Neural crest cell (in vitro differentiated cells): ENCODE data around the gene GABRR3. TPM values are rescaled to one million over a fixed set of nuclear protein-coding genes. Genes with fewer than 3 reads are reported as not detected.
A peak's percentile ranks its signal among the peaks of the same experiment; 100 is the strongest.

Experiments
- DNase-seq: peaks from one replicate; pipeline ENCODE4 v3.0.0; 2021; ENCODE audit warnings: low read depth, mixed read lengths, low spot score
- H3K27ac Mint-ChIP-seq: one replicate; pipeline ENCODE4 v1.8.0; 2021; ENCODE audit warnings: mild to moderate bottlenecking, mixed read lengths; ENCODE audit not compliant: unreplicated experiment
- H3K27me3 Mint-ChIP-seq: 2 replicates; pipeline ENCODE4 v1.8.0; 2021; ENCODE audit warnings: low read depth, mild to moderate bottlenecking, mixed read lengths
- H3K36me3 Mint-ChIP-seq: 2 replicates; pipeline ENCODE4 v1.8.0; 2021; ENCODE audit warnings: low read depth, mild to moderate bottlenecking, mixed read lengths
- H3K4me1 Mint-ChIP-seq: 2 replicates; pipeline ENCODE4 v1.8.0; 2021; ENCODE audit warnings: mixed read lengths
- H3K4me3 Mint-ChIP-seq: one replicate; pipeline ENCODE4 v1.8.0; 2021; ENCODE audit warnings: mild to moderate bottlenecking, mixed read lengths
- H3K9me3 Mint-ChIP-seq: 2 replicates; pipeline ENCODE4 v1.8.0; 2021; ENCODE audit warnings: mixed read lengths
- CTCF ChIP-seq: fragments of 200-600 bp; sonication (generic); conservative IDR thresholded peaks from 2 replicates; pipeline ENCODE4 v1.5.0; 2021; ENCODE audit warnings: antibody characterized with exemption, mild to moderate bottlenecking
- total RNA-seq: library from RNA; stranded (reverse); gene quantifications from 2 replicates; pipeline ENCODE4 v1.2.1, GENCODE V29; 2021

The GABRR3 gene
- total RNA-seq, 1 donor from 2014 or later = not detected

- no peaks in the 10 kb centered on the region for H3K9me3 Mint-ChIP-seq
- no peak overlapping the region for H3K4me3 Mint-ChIP-seq
- H3K27me3 Mint-ChIP-seq = peaks cover 22% of the 10 kb centered on the region
- no peaks in the 10 kb centered on the region for H3K36me3 Mint-ChIP-seq
- no peak for DNase-seq
- TF ChIP-seq CTCF = no peak
- no peaks in the 10 kb centered on the region for H3K4me1 Mint-ChIP-seq
- H3K27ac Mint-ChIP-seq = peak overlapping the region; percentile 59
These were observed 2.2 kb downstream of the GABRR3 start for GRCh38 chr3:98032904-98033303.

DNA sequence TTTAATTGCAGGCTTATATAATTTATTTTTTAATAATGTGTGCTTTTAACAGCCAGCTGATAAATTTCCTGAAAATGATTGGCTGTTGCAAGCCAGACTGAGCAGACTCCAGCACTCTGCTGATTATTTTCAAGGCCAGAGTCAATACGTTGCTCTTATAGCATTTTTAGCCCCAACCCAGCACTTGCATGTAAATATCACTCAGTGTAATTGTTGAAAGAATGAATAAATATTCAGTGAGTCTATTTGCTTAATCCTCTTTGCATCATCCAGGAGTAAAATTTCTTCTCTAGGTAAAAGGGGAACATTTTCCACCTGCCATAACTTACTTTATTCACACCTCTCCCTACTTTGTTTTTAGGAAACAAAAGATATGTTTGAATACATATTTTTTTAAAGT, 2.9 kb downstream of the GABRR3 start:
- no peak for TF ChIP-seq CTCF
- DNase-seq = no peak
- Mint-ChIP-seq H3K27me3 (peaks cover 17% of the 10 kb centered on the region), H3K4me3 (no peak overlapping the region), H3K36me3 (no peaks in the 10 kb centered on the region), H3K9me3 (no peaks in the 10 kb centered on the region), H3K4me1 (no peaks in the 10 kb centered on the region), H3K27ac (no peak overlapping the region)

DNA sequence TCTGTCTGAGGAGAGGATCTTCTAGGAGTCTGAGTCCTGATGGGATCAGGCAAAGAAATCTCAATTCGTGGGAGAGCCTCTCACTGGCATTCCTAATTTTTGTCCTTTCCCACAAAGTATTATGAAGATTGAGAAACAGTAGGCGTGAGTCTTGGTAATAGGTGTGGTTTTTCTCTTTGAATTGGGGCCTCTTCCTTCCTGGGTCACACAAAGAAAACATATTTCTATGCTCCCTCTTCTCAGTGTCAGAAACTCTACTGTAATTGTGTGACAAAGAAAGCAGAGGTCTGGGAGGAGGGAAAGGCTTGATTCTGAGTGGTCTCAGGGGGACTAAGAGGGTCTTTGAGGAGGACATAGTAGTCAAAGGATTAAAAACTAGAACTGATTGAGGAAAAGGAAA, 6.0 kb downstream of the GABRR3 start:
- no peaks in the 10 kb centered on the region for H3K4me1 Mint-ChIP-seq
- peaks cover 7% of the 10 kb centered on the region for H3K27me3 Mint-ChIP-seq
- H3K4me3 Mint-ChIP-seq = no peak overlapping the region
- no peaks in the 10 kb centered on the region for H3K9me3 Mint-ChIP-seq
- no peak for TF ChIP-seq CTCF
- DNase-seq = no peak
- H3K36me3 Mint-ChIP-seq = no peaks in the 10 kb centered on the region
- H3K27ac Mint-ChIP-seq = no peak overlapping the region

DNA sequence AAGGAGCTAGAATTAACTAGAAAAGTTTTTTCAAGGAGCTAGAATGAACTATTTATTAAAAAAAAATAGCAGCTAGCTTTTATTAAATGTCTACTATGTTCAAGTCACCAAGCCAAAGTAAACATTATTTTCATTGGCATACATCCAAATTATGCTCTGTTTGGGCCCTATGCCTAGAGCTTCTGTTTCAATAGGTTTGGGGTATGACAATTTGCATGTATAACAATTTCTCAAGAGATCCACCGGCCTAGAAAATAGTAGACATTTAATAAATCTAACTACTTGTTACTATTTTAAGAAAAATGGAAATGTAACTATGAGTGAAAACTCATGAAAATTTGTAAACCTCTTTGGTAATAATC, 8.0 kb downstream of the GABRR3 start:
- H3K4me1 Mint-ChIP-seq = no peaks in the 10 kb centered on the region
- DNase-seq = no peak
- no peak overlapping the region for H3K4me3 Mint-ChIP-seq
- H3K36me3 Mint-ChIP-seq = no peaks in the 10 kb centered on the region
- no peaks in the 10 kb centered on the region for H3K9me3 Mint-ChIP-seq
- peaks cover 7% of the 10 kb centered on the region for H3K27me3 Mint-ChIP-seq
- no peak for TF ChIP-seq CTCF
- no peak overlapping the region for H3K27ac Mint-ChIP-seq

DNA sequence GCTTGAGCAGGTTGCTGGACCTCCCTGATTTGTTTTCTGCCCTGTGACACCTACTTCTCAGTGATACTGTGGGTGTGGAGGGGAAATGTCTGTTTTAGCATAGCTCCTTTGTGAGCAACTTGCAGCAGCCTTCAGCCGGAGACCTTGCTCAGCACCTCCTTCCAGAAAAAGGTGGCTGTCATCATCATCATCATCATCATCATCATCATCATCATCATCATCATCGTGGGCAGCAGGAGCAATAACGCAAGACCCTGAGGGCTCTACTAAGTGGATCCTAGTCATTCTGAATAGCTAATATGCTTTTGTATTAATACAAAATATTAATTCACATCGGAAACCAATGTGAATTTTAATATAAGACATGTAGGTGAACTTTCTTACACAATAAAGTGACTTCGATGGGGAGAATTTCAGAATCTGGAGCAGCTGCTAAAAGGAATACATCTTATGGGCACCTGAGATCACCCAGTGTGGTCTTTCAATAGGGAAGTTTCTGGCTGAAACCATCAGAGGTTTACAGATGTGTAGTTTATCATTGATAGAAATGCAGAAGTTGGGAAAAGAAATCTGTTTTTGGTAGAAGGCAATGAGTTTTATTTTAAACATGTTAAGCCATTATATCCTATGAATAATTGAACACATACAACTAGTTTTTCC, 8.6 kb downstream of the GABRR3 start:
- Mint-ChIP-seq H3K4me3 (no peak overlapping the region), H3K9me3 (no peaks in the 10 kb centered on the region), H3K27ac (no peak overlapping the region), H3K36me3 (no peaks in the 10 kb centered on the region), H3K27me3 (peaks cover 7% of the 10 kb centered on the region), H3K4me1 (no peaks in the 10 kb centered on the region)
- no peak for DNase-seq
- no peak for TF ChIP-seq CTCF
